Transverse colon (tissue), 4 donors: Measurements from ENCODE around the gene SESN1.

Source experiments
- EP300 ChIP-seq: sonication (generic); formaldehyde crosslinking; IDR thresholded peaks from one replicate; pipeline ENCODE4 v1.6.1; 2017; ENCODE audit warnings: antibody characterized with exemption, low read depth
- POLR2A ChIP-seq: fragments of 450-650 bp; IDR thresholded peaks from one replicate; pipeline ENCODE4 v1.6.1; 2016; ENCODE audit warnings: antibody characterized with exemption, mild to moderate bottlenecking, moderate library complexity
- POLR2AphosphoS5 ChIP-seq, 3 donors: sonication (generic); formaldehyde crosslinking; IDR thresholded peaks; one replicate each; pipeline ENCODE4 v1.6.1; 2016; ENCODE audit warnings: antibody characterized with exemption in 3 of 3
- TF ChIP-seq, protein P1 (sequence below), 5 experiments: fragments of 200-600 bp in 3 of 5; fragments of 450-650 bp in 2 of 5; sonication (generic) in 3 of 5; IDR thresholded peaks; 1 replicate in 2 of 5; 2 replicates in 3 of 5; pipeline ENCODE4 v1.5.1; 2016 to 2017; ENCODE audit warnings: antibody characterized with exemption in 5 of 5, inconsistent platforms in 3 of 5, mild to moderate bottlenecking in 2 of 5, moderate library complexity in 1 of 5

DNA sequence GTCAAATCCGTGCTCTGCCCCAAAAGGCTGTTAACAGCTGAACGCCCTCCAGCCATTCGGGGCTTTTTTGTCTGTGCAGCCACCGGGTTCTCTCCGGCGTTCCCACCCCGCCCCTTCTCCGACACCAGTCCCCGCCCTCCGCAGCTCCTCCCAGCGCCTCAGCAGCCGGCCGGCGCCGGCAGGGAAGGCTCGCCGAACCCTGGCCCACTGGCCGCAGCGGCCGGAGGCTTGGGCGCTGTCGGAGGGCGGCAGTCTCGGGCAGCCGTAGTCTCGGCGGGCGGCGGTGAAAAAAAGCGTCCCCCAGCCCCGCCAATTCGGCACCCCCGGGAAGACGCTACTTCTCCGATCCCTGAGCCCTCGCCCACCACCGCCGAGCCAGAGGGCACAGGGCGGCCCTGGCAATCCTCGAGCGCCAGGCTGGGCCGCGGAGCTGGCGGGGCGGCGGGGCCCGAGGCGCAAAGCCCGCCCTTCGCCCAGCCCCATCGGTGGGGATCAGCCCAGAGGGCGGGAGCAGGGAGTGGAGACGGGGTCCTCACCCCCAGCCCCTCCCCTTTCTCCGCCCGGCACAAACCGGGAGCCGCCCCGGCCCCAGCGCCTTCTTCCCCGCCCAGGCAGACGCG, at the start of gene SESN1:
- TF ChIP-seq, protein P1, sequence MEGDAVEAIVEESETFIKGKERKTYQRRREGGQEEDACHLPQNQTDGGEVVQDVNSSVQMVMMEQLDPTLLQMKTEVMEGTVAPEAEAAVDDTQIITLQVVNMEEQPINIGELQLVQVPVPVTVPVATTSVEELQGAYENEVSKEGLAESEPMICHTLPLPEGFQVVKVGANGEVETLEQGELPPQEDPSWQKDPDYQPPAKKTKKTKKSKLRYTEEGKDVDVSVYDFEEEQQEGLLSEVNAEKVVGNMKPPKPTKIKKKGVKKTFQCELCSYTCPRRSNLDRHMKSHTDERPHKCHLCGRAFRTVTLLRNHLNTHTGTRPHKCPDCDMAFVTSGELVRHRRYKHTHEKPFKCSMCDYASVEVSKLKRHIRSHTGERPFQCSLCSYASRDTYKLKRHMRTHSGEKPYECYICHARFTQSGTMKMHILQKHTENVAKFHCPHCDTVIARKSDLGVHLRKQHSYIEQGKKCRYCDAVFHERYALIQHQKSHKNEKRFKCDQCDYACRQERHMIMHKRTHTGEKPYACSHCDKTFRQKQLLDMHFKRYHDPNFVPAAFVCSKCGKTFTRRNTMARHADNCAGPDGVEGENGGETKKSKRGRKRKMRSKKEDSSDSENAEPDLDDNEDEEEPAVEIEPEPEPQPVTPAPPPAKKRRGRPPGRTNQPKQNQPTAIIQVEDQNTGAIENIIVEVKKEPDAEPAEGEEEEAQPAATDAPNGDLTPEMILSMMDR (IDR thresholded peaks at IDR 0.05), result no peak
- TF ChIP-seq POLR2A, result peak; percentile 98
- no peak for TF ChIP-seq EP300
- TF ChIP-seq POLR2AphosphoS5 (IDR thresholded peaks at IDR 0.05), result peak; percentile 94 to 97 (median 96)
